Esophagus muscularis mucosa (tissue), 4 donors: ENCODE measurements around the gene SV2C. TPM values are rescaled to one million over a fixed set of nuclear protein-coding genes. Genes with fewer than 3 reads are reported as not detected.

Experiments used
- DNase-seq: peaks from one replicate; pipeline ENCODE4 v3.0.0-alpha.2; 2017; ENCODE audit errors: extremely low spot score
- H3K27ac ChIP-seq, 4 donors: fragments of 200-600 bp; sonication (generic); replicated peaks in 1 of 4; 1 replicate in 3 of 4; 2 replicates in 1 of 4; pipeline ENCODE4 v1.5.1; 2016 to 2019; ENCODE audit warnings: mild to moderate bottlenecking in 1 of 4
- H3K27me3 ChIP-seq, 4 donors: fragments of 200-600 bp; sonication (generic); one replicate each; pipeline versions ENCODE4 v1.5.1 to v1.6.0; 2016 to 2019
- H3K36me3 ChIP-seq, 4 donors: fragments of 200-600 bp; sonication (generic); one replicate each; pipeline ENCODE4 v1.5.1; 2016 to 2019
- H3K4me1 ChIP-seq, 4 donors: fragments of 200-600 bp; sonication (generic); one replicate each; pipeline ENCODE4 v1.5.1; 2016 to 2019
- H3K4me3 ChIP-seq, 4 donors: fragments of 200-600 bp; sonication (generic); 1 replicate in 2 of 4; 2 replicates in 2 of 4; pipeline ENCODE4 v1.5.1; 2016 to 2019; ENCODE audit warnings: mild to moderate bottlenecking in 4 of 4, moderate library complexity in 1 of 4
- H3K9me3 ChIP-seq, 4 donors: fragments of 200-600 bp; sonication (generic); 1 replicate in 3 of 4; 2 replicates in 1 of 4; pipeline ENCODE4 v1.5.1; 2016 to 2019
- CTCF ChIP-seq, 3 experiments: fragments of 200-600 bp in 2 of 3; fragments of 450-650 bp in 1 of 3; sonication (generic) in 2 of 3; IDR thresholded peaks; one replicate each; pipeline ENCODE4 v1.5.1; 2017 to 2019; ENCODE audit warnings: antibody characterized with exemption in 3 of 3, mild to moderate bottlenecking in 2 of 3, moderate library complexity in 1 of 3
- EP300 ChIP-seq: sonication (generic); formaldehyde crosslinking; IDR thresholded peaks from one replicate; pipeline ENCODE4 v1.6.1; 2017; ENCODE audit warnings: antibody characterized with exemption
- POLR2A ChIP-seq: fragments of 450-650 bp; IDR thresholded peaks from one replicate; pipeline ENCODE4 v1.6.1; 2017; ENCODE audit warnings: antibody characterized with exemption, moderate library complexity, mild to moderate bottlenecking, low read depth
- POLR2AphosphoS5 ChIP-seq, 2 donors: sonication (generic); formaldehyde crosslinking; IDR thresholded peaks; one replicate each; pipeline ENCODE4 v1.6.1; 2017; ENCODE audit warnings: antibody characterized with exemption in 2 of 2
- WGBS: methylation state at CpG from one replicate; pipeline ENCODE4 v1.1.5; 2018; 5-methylcytosine and 5-hydroxymethylcytosine counted together
- intact Hi-C: fragments of 100-400 bp; cut with DNase I; formaldehyde crosslinking; loops from one replicate; pipeline ENCODE4 v1.15.1; 2023
- total RNA-seq, 4 donors: library from RNA; depleted of rRNA; stranded (reverse); fragments of >200 nt; gene quantifications; one replicate each; pipeline versions ENCODE4 v1.1.0 to v1.2.1, GENCODE V29; 2016

The SV2C gene
- total RNA-seq, 4 donors from 2014 or later, result 0.23 to 0.99 (median 0.47) TPM

DNA sequence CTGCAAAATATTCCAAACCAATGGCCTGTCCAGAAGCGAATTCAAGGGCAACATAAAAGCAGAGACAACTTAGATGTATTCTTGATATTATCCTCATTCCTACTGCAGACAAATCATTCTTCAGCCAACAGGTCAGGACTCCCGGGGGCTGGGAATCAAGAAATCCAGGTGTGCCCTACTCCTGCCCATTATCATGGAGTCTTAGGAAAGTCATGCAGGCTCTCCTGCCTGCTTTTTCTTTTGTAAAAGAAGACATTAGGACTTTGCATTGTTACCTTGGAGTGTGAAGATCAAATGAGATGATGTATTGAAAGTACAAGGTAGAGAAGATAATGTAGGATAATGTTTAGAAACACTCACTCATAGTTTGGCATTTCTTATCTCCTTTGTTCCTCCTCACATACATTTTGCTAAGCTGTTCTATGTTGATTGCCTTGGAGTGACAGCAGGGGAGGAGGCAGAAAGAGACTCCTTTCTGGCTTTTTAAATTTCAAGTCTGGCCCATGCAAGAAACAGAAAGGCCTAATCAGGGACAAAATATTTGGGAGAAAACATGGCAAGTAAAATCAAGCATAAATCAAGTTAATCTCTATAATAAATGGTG is 113.8 kb downstream of the SV2C start:
- Histone ChIP-seq H3K4me1 (no peaks in the 10 kb centered on the region), H3K36me3 (no peaks in the 10 kb centered on the region), H3K9me3 (no peaks in the 10 kb centered on the region), H3K4me3 (no peak overlapping the region), H3K27ac (no peak overlapping the region), H3K27me3 (peaks cover 0 to 4% (median 0%) of the 10 kb centered on the region in 4 donors)
- intact Hi-C loops, result no loop called here
- TF ChIP-seq POLR2AphosphoS5 (IDR thresholded peaks at IDR 0.05) (no peak), EP300 (no peak), CTCF (IDR thresholded peaks at IDR 0.05) (no peak), POLR2A (no peak)
- DNase-seq, result no peak
- 84% methylated on average over 2 of the region's 2 CpGs for WGBS

- intact Hi-C loops, result no loop called here
- Histone ChIP-seq H3K4me3 (no peak overlapping the region), H3K27ac (no peak overlapping the region), H3K4me1 (no peaks in the 10 kb centered on the region), H3K9me3 (no peaks in the 10 kb centered on the region), H3K27me3 (peaks cover 0 to 4% (median 0%) of the 10 kb centered on the region in 4 donors), H3K36me3 (no peaks in the 10 kb centered on the region)
- no peak for TF ChIP-seq POLR2AphosphoS5 (IDR thresholded peaks at IDR 0.05)
- DNase-seq, result no peak
- WGBS, result 100% methylated on average over 2 of the region's 3 CpGs
These were observed 114.5 kb downstream of the SV2C start for GRCh38 chr5:76197726-76198125.

DNA sequence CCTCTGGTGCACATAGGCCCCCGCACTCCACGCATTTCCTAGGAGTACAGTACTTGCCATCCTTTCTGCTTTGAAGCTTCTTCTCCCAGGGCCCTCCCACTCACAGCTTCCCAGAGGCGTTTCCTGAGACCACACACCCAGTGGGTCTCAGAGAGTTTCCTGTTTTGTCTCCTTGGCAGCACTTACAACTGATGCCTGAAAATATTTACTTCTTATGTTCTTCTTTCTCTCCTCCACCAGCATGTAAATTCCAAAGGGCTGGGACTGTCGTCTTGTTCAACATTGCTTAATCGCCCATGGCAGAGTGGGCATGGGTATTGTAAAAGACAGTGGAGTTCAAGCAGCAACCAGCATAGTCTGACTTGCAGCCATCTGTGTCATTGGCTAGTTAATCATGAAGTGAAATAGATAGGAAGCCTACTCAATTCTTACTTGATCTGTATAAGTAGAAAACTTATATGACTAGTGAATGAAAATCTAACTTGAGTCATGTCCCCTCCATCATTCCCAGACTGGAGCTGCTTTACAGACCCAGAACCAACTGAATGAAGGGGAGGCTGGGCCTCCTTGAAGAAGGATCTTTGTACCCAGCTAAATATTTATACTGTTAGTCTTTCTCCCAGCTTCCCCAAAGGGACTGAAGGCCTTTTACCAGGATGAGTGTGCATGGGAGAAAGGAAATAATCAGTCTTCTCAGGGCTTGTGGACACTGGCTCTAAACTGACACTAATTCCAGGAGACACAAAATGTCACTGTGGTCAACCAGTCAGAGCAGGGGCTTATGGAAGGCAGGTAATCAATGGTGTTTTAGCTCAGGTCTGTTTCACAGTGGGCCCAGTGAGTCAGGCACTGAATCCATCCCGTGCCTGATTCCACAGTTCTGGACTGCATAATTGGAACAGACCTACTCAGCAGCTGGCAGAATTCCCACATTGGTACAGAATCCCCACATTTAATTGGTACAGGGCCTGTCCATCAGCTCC is 116.4 kb downstream of the SV2C start:
- 56% methylated on average over 6 of the region's 6 CpGs for whole genome bisulfite sequencing
- TF ChIP-seq POLR2A, result no peak
- no peak for TF ChIP-seq POLR2AphosphoS5 (IDR thresholded peaks at IDR 0.05)
- no peak for TF ChIP-seq CTCF (IDR thresholded peaks at IDR 0.05)
- no peak for TF ChIP-seq EP300
- H3K27me3 ChIP-seq, result no peaks in the 10 kb centered on the region
- intact Hi-C loops, result no loop called here
- no peaks in the 10 kb centered on the region for H3K36me3 ChIP-seq
- H3K4me3 ChIP-seq, result no peak overlapping the region
- H3K27ac ChIP-seq, result no peak overlapping the region
- H3K4me1 ChIP-seq, result peaks cover 0 to under 1% (median 0%) of the 10 kb centered on the region in 4 donors
- no peak for DNase-seq
- no peaks in the 10 kb centered on the region for H3K9me3 ChIP-seq

GRCh38 chr5:76202182-76202581 is 119.0 kb downstream of the SV2C start:
- no peak for TF ChIP-seq CTCF (IDR thresholded peaks at IDR 0.05)
- no peak for TF ChIP-seq POLR2AphosphoS5 (IDR thresholded peaks at IDR 0.05)
- no peak for TF ChIP-seq POLR2A
- TF ChIP-seq EP300, result no peak
- Histone ChIP-seq H3K36me3 (no peaks in the 10 kb centered on the region), H3K9me3 (no peaks in the 10 kb centered on the region), H3K4me1 (peaks cover 0 to 4% (median 0%) of the 10 kb centered on the region in 4 donors), H3K4me3 (no peak overlapping the region), H3K27ac (no peak overlapping the region), H3K27me3 (no peaks in the 10 kb centered on the region)
- intact Hi-C loops, result no loop called here
- WGBS, result 90% methylated on average over 5 of the region's 5 CpGs
- DNase-seq, result no peak

DNA sequence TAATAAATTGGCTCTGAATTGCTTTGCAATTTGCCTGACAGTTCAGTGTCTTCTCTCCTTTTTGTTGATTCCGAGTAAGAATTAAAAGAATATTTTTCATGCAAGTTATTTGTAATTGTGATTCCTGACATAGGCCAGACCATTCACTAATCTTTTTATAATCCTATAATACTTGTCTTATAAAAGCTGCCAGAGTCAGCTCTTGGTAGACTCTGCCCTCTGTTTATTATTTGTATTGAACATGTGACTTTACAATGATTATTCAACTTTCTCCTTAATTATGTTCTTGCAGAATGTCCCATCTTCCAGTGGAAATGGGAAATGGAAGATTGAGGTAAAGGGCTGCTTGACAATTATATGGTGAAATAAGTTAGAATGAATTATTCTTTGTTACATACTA is 121.0 kb downstream of the SV2C start:
- no peak overlapping the region for H3K27ac ChIP-seq
- intact Hi-C loops, result no loop called here
- H3K4me3 ChIP-seq, result no peak overlapping the region
- no peak for DNase-seq
- no peak for TF ChIP-seq EP300
- TF ChIP-seq CTCF (IDR thresholded peaks at IDR 0.05), result no peak
- TF ChIP-seq POLR2A, result no peak
- TF ChIP-seq POLR2AphosphoS5 (IDR thresholded peaks at IDR 0.05), result no peak
- peaks cover 0 to 4% (median 0%) of the 10 kb centered on the region in 4 donors for H3K4me1 ChIP-seq
- no peaks in the 10 kb centered on the region for H3K27me3 ChIP-seq
- WGBS, result 27% methylated on average over 1 of the region's 1 CpG
- peaks cover 0 to under 1% (median under 1%) of the 10 kb centered on the region in 4 donors for H3K9me3 ChIP-seq
- no peaks in the 10 kb centered on the region for H3K36me3 ChIP-seq
